ENCODE measurements around the gene HEPHL1.

The HEPHL1 gene

DNA sequence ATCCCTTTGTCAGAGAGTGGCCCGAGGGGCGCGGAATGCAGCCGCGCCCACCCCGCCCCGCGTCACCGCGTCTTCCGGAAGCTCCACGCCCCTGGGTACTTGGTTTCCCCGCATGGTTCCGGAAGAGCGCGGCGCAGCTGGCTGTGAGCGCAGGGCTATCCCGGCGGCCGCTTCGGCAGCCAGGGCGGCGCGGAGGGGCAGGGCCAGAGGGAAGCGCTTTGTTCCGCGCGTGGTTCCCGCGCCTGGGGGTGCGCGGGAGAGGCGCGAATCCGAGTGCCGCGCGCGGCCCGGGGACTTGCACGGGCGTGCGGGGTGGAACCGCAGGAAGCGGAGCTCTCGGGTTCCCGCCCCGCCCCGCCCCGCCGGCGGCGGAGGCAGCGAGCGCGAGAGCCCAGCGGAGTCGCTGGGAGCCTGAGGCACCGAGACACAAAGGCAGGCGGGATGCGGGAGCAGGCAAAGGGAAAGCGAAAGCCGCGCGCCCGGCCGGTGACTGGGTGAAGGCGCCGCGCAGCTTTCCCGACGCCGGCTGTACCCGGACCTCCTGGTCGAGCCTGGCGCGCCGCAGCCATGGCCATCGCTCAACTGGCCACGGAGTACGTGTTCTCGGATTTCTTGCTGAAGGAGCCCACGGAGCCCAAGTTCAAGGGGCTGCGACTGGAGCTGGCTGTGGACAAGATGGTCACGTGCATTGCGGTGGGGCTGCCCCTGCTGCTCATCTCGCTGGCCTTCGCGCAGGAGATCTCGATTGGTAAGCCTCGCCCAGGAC, 107.8 kb downstream of the HEPHL1 start, which contains the start of gene PANX1:
Gene PANX1 (plus strand): TSS at position 96 of the 766 bp plus-strand sequence. CDS start 472 bp downstream, at position 568.
- DNase-seq = peak in 52 of 58 donors; percentile 32 to 88 (median 68)

- DNase-seq = peak in 2 of 58 donors; percentile 22 to 62
Observed at GRCh38 chr11:94129512-94130297, 108.6 kb downstream of the HEPHL1 start.

DNA sequence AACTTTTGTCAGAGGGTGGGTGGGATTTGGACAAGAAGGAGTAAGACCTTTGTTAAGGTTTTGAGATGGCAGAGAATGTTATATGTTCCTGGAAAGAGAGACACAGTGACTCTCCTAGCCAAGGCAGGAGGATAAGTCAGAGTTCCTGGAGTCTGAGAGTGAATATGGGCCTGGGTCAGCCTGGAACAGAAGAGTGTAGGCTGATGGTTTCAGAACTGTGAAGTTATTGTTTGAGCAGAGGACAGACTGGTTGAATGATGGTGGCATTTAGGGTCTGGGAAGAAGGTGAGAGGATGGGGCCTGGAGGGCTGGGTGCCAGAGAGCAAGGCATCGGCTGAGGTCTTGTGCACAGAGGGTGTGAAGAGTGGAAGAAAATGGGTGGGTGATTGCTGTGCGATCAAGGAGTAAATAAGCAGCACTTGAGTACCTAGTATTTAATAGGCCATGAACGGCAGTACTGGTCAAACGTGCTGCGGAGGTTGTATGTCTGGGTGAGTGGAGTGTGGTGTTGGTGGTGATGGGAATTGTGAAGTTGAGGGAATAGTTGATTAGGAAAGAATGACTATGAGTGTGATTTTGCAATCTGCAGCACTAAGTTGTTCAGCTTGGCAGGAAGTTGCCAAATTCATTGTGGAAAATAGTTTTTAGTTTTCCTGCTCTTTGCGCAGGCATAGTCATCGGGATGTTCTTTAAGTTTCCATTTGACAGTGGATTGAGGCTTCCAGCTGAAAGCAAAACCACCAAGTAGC, 109.3 kb downstream of the HEPHL1 start:
- no peak for DNase-seq

DNA sequence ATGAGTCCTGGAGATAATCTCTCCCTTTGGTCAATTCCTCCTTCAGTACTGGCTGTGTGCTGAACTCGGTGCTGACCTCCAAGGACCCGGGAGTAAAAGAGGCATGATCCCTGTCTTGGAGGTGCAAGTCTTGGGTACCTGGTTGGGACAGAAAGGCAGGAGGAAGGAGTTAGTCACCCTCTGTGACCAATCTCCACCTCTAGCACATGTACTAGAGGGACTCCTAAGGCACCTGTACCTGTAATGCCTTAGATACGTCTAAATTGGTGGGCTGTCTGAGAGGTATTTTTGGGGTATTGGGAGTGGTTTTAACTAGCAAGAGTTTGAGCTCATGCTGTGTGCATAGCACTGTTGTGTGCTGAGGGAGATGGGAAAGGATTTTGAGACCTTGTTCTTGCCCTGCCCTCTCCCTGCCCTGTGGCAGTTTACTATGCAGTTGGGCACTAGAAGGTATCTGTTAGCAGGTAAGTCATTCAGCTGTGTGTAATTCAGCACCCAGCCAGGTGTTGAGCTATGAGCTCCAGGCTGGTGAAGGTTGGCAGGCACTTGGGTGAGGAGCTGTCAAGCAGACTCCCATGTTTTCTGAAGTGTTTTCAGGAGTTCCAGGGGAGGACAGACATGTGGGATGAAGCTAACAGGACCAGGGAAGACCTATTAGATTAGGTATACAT, 110.0 kb downstream of the HEPHL1 start:
- DNase-seq = no peak

- DNase-seq = peak in 1 of 58 donors; percentile 12
Observed at GRCh38 chr11:94131718-94132115, 110.6 kb downstream of the HEPHL1 start.

GRCh38 chr11:94132152-94132558, 111.0 kb downstream of the HEPHL1 start:
- no peak for DNase-seq

GRCh38 chr11:94132823-94133408, 111.8 kb downstream of the HEPHL1 start:
- no peak for DNase-seq

- no peak for DNase-seq
Observed at GRCh38 chr11:94133752-94134151, 112.6 kb downstream of the HEPHL1 start.

DNA sequence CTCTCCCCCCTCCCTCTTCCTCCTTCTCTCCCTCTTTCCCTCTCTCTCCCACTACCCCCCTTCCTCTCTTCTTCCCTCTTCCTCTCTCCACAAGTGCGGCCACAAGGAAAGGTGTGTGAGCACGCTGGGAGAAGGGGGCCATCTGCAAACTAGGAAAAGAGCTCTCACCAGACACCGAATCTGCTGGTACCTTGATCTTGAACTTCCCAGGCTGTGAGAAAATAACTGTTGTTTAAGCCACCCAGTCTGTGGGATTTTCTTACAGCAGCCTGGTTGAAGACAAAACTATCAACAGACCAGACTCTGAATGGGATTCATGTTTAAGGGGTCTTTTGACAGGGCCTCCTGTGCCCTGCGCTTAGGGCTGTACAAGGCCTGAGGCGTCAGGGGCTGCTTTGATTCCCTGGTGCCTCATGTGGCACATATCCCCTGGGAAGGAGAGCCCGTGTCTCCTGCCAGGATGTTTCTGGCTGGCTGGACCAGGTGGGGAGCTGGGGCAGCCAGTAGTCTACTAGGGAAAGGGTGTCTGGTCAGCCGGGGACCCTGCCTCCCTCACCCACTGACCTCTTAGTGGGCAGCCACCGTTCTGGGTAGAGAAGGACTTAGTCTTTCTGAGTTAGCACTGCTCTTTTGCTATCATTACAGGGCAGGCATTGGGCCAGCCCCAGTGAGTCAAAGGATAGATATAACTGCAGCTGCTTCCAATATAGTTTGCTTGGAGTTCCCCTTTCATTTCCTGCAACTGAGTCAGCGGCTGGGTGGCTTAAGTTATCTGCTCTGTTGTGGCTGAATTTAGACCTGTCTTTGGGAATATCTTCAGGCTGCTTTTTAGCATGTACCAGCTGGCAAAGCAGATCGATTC, 113.7 kb downstream of the HEPHL1 start:
- peak in 18 of 58 donors; percentile 4 to 52 (median 22) for DNase-seq

GRCh38 chr11:94139416-94139815, 118.3 kb downstream of the HEPHL1 start:
- DNase-seq = no peak

DNA sequence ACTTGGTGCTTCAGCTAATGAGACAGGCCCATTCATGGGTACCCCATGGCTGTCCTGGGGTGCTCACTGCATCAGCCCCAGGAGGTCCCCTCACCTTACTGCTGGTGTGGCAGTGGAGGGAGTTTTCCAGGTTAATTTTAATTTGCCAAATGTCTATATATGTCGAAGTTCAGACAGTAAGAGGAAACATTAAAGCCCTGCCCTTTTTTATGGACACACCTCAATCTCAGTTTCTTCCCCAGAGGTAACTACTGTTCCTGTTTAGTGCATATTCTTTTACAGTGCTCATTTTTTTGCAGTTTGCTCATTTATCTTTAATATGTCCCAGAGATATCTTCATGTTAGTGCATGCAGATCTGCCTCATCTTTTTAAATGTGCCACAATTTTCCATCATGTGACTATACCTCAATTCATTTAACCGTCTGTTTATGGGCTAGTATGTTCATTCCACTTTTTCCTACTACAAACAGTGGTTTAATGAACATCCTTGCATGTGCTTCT, 119.1 kb downstream of the HEPHL1 start:
- no peak for DNase-seq

DNA sequence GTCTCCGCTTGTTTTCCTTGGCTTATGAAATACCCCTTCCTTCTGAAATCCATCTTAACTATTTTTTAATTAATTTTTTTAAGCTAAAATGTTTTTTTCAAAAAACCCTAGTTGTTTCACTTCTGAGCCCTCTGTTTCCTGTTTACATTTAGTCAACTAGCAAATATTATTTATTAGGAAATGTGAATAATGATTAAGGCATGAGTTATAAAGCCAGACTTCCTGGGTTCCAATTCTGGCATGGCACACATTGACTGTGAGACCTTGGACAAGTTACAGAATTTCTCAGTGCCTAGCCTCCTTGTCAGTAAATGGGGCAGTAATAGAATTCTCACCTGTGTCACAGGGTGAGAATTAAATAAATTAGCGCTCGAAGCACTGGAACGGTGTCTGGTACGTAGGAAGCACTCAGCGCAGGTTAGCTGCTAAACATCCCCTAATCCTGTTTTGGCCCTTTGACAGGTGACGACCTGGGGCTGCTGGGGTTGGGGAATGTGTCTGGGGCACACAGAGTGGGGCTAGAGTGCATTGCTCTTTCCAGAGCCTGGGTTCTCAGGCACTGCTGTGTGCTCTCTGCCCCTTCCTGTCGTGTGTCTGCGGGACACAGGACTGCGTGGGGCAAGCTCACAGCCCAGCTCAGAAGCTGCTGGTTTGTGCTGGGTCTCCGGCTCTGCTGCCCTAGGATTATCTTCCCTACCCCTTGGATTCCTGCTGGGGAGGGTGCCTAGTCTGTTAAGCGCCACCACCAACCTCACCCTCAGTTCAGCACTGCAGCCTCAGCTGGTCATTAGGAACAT, 120.6 kb downstream of the HEPHL1 start:
- DNase-seq = no peak

DNA sequence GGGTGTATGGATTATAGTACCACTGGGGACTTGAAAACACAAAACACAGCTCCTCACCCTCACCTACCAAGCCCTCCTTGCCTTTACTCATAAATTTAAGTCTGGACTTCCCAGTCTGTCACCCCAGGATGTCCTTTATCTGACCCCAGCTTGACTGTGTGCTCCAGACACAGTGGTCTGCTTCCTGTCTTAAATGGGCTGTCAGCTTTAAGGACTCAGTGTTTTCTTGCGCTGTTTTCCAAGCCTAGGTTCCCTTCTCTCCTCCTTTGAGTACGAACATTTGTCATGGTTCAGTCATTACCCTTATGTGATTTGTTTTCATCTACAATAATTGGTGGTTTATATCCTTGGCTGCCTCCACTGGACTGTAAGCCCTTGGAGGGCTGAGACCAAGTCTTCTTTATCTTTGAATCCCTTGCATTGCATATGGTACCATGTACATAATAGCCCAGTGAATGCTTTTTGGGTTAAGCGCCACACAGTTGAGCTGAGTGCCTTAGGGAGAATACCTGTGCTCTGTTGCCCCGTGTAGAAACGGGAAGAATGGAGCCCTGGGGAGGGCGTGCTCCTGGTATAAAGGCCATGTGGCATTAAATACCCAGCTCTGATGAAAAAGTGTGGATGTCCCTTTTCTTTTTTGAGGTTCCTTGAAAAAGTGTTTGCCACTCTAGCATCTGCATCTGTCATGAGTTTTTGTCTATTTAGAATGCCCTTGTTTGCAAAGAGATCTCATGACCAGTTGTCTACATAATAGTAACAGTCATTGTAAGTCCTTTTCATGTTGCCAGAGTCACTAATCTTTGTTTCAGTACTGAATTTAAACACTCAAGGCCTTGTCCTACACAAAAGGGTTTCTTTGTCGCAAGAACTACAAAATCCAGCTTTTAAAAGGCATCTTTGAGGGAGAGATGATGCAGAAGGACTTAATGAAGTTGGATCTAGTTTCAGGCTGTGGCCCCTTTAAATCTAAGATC, 121.4 kb downstream of the HEPHL1 start:
- peak in 1 of 58 donors; percentile 52 for DNase-seq

GRCh38 chr11:94144216-94144615, 123.1 kb downstream of the HEPHL1 start:
- DNase-seq = no peak

DNA sequence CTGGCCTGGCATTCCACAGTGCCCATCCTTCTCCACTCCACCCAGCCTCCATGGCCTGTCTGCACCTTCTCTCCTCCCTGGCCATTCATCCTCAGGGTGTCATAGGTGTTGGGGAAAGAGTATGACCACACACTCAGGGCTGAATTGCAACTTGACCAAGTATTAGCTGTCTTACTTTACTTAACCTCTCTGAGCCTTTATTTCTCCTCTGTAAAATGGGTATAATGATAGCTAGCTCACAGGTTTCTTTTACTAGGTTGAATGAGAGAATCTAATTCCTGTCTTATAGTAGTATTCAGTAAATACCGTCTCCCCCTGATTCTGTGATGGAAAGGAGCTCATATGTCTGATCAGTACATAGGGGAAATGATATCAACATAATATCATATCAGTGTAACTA, 123.5 kb downstream of the HEPHL1 start:
- DNase-seq = no peak

GRCh38 chr11:94145431-94145830, 124.3 kb downstream of the HEPHL1 start:
- no peak for DNase-seq

DNA sequence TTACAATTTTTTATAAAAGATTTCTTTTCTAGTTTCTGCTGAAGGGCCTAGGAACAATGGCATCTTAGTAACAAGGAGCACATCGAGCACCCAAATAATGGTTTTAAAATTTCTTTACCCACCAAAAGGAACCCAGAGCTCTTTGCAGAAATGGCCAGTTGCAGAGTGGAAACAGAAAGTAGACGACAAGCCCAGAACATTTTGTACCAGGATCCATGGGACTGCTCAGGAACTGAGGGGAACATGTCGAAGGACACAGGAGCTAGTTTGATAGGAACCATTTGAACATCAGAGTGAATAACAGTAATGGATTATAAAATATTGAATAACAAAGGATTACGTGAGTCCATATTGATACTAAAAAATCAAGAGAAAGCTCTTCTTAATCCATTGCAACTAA, 124.8 kb downstream of the HEPHL1 start:
- no peak for DNase-seq
